ENCODE data around the gene CPNE6. TPM values are rescaled to one million over a fixed set of nuclear protein-coding genes. Genes with fewer than 3 reads are reported as not detected.

The CPNE6 gene
- polyA plus RNA-seq, 1 donor: 0.18 TPM

Other genes with a start within 250 kb of the CPNE6 start
- gene DHRS4, start 117.8 kb upstream of the CPNE6 start, polyA plus RNA-seq (ENCODE audit: insufficient read length): 43.3 TPM
- 39.6 TPM for gene DHRS4L2, start 82.6 kb upstream of the CPNE6 start, polyA plus RNA-seq (ENCODE audit: insufficient read length)
- 2.4 TPM for gene CARMIL3, start 19.6 kb upstream of the CPNE6 start, polyA plus RNA-seq (ENCODE audit: insufficient read length)
- 35.8 TPM for gene PCK2, start 22.7 kb downstream of the CPNE6 start, polyA plus RNA-seq (ENCODE audit: insufficient read length)
- gene DCAF11, start 43.2 kb downstream of the CPNE6 start, polyA plus RNA-seq (ENCODE audit: insufficient read length): 75.4 TPM
- gene NRL, start 43.4 kb downstream of the CPNE6 start, polyA plus RNA-seq (ENCODE audit: insufficient read length): 2.6 TPM
- 1.1 TPM for gene FITM1, start 59.1 kb downstream of the CPNE6 start, polyA plus RNA-seq (ENCODE audit: insufficient read length)
- gene PSME1, start 64.6 kb downstream of the CPNE6 start, polyA plus RNA-seq (ENCODE audit: insufficient read length): 191 TPM
- gene EMC9, start 70.0 kb downstream of the CPNE6 start, polyA plus RNA-seq (ENCODE audit: insufficient read length): 19.2 TPM
- gene PSME2, start 75.0 kb downstream of the CPNE6 start, polyA plus RNA-seq (ENCODE audit: insufficient read length): 158 TPM
- 57.5 TPM for gene RNF31, start 75.9 kb downstream of the CPNE6 start, polyA plus RNA-seq (ENCODE audit: insufficient read length)
- 64.5 TPM for gene IRF9, start 89.7 kb downstream of the CPNE6 start, polyA plus RNA-seq (ENCODE audit: insufficient read length)
- 88.7 TPM for gene REC8, start 100.5 kb downstream of the CPNE6 start, polyA plus RNA-seq (ENCODE audit: insufficient read length)
- gene IPO4, start 117.3 kb downstream of the CPNE6 start, polyA plus RNA-seq (ENCODE audit: insufficient read length): 35.6 TPM
- gene TM9SF1, start 123.9 kb downstream of the CPNE6 start, polyA plus RNA-seq (ENCODE audit: insufficient read length): 39.7 TPM
- gene TSSK4, start 134.1 kb downstream of the CPNE6 start, polyA plus RNA-seq (ENCODE audit: insufficient read length): 13.3 TPM
- gene CHMP4A, start 141.9 kb downstream of the CPNE6 start, polyA plus RNA-seq (ENCODE audit: insufficient read length): 63.7 TPM
- gene MDP1, start 144.5 kb downstream of the CPNE6 start, polyA plus RNA-seq (ENCODE audit: insufficient read length): 8.4 TPM
- 231 TPM for gene NEDD8, start 160.8 kb downstream of the CPNE6 start, polyA plus RNA-seq (ENCODE audit: insufficient read length)
- gene GMPR2, start 161.4 kb downstream of the CPNE6 start, polyA plus RNA-seq (ENCODE audit: insufficient read length): 121 TPM
- gene TINF2, start 171.1 kb downstream of the CPNE6 start, polyA plus RNA-seq (ENCODE audit: insufficient read length): 62.4 TPM
- gene TGM1, start 191.6 kb downstream of the CPNE6 start, polyA plus RNA-seq (ENCODE audit: insufficient read length): 2.3 TPM
- gene RABGGTA, start 200.0 kb downstream of the CPNE6 start, polyA plus RNA-seq (ENCODE audit: insufficient read length): 18.8 TPM
- gene DHRS1, start 228.2 kb downstream of the CPNE6 start, polyA plus RNA-seq (ENCODE audit: insufficient read length): 48.9 TPM
- 29.0 TPM for gene NOP9, start 228.3 kb downstream of the CPNE6 start, polyA plus RNA-seq (ENCODE audit: insufficient read length)
- gene CIDEB, start 236.4 kb downstream of the CPNE6 start, polyA plus RNA-seq (ENCODE audit: insufficient read length): 24.8 TPM
- 4.6 TPM for gene LTB4R2, start 238.6 kb downstream of the CPNE6 start, polyA plus RNA-seq (ENCODE audit: insufficient read length)
- 6.7 TPM for gene LTB4R, start 239.9 kb downstream of the CPNE6 start, polyA plus RNA-seq (ENCODE audit: insufficient read length)